ENCODE measurements around the gene HEXIM2. TPM values are rescaled to one million over a fixed set of nuclear protein-coding genes. Genes with fewer than 3 reads are reported as not detected.

HEXIM2 gene
- total RNA-seq, 1 experiment from 2014 or later: 5.1 TPM

DNA sequence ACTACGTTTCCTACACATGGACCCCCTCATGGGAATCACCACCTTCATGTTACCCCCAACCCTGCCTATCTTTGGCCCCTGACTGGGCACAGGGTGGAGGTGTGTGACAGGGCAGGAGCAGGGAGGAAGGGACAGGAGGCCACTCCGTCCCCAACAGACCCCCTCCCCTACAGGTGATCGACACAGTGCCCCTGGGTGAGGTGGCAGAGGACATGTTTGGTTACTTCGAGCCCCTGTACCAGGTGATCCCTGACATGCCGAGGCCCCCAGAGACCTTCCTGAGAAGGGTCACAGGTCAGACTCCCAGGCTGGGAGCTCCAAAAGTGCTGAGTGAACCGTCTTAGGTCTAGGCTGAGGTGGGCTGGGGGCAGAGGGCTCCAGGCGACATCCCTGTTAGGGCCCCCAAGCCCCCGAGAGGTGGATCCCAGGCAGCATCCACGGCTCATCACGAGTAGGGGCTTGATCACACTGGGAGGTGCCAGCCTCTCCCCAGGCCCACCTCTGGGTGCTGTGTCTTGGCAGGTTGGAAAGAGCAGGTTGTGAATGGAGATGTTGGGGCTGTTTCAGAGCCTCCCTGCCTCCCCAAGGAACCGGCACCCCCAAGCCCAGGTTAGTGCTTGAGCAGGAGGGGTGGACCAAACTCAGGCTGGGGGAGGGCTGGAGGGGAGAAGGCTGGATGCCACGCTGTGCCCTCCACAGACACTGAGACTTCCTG is 24.7 kb upstream of the HEXIM2 start:
- Mint-ChIP-seq H3K36me3 (ENCODE audit: insufficient read depth, unreplicated experiment) (peaks cover 4% of the 10 kb centered on the region), H3K27me3 (ENCODE audit: insufficient read depth, unreplicated experiment) (no peaks in the 10 kb centered on the region), H3K4me3 (ENCODE audit: unreplicated experiment) (peak overlapping the region; percentile 79), H3K27ac (ENCODE audit: low read depth, unreplicated experiment) (no peak overlapping the region), H3K9me3 (ENCODE audit: unreplicated experiment) (no peaks in the 10 kb centered on the region), H3K4me1 (ENCODE audit: insufficient read depth, unreplicated experiment) (peaks cover 5% of the 10 kb centered on the region)
- intact Hi-C loops (cut with micrococcal nuclease): loop anchor here (5.0 kb wide), 1 partner anchor 715 kb away; no protein-coding TSS in a partner anchor
- TF ChIP-seq, protein P1, sequence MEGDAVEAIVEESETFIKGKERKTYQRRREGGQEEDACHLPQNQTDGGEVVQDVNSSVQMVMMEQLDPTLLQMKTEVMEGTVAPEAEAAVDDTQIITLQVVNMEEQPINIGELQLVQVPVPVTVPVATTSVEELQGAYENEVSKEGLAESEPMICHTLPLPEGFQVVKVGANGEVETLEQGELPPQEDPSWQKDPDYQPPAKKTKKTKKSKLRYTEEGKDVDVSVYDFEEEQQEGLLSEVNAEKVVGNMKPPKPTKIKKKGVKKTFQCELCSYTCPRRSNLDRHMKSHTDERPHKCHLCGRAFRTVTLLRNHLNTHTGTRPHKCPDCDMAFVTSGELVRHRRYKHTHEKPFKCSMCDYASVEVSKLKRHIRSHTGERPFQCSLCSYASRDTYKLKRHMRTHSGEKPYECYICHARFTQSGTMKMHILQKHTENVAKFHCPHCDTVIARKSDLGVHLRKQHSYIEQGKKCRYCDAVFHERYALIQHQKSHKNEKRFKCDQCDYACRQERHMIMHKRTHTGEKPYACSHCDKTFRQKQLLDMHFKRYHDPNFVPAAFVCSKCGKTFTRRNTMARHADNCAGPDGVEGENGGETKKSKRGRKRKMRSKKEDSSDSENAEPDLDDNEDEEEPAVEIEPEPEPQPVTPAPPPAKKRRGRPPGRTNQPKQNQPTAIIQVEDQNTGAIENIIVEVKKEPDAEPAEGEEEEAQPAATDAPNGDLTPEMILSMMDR (IDR thresholded peaks at IDR 0.05; ENCODE audit: unreplicated experiment): no peak
- DNase-seq (ENCODE audit: unreplicated experiment): no peak
- CTCF ChIA-PET: interaction anchor here (0.8 to 4.9 kb wide), 10 partner anchors 14 to 252 kb away, joined by 3 to 88 read pairs (median 18); partner anchors contain the start of genes FMNL1 and HEXIM1
- BruUV-seq (replicated peaks): no TSS peak
- POLR2A ChIA-PET: interaction anchor here (0.6 to 4.8 kb wide), 3 partner anchors 13 to 28 kb away, joined by 4 to 115 read pairs (median 27); partner anchors contain the start of genes HEXIM1 and HEXIM2

DNA sequence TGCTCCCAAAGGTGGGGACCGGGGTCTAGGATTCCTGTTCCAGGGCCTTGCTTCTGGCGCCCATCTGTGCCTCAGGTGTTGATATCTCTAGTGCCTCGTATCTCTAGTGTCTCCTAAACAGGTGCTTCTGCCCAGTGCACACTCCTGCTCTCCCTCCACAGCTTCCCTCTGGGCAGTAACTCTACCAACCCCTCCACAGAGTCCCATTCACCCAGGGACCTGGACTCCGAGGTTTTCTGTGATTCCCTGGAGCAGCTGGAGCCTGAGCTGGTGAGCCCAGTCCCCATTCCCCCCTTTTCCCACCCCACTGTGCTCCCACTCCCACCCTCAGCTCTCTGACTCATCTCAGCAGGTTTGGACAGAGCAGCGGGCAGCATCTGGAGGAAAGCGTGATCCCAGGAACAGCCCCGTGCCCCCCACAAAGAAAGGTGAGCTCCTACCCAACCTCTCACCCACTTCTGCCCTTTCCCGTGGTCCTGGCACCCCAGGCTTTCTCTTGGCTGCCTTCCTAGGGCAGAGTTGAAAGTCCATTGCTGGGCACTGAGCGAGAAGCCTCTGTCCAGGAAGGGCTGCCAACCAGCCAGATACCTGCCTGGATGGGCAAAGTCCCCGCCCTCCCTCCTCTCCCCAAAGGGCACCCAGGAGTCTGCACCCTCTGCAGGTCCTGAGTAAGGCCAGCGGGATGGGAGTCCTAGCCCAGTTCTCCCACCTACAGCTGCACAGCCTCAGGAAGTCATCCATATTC is 23.9 kb upstream of the HEXIM2 start:
- no peaks in the 10 kb centered on the region for H3K9me3 Mint-ChIP-seq (ENCODE audit: unreplicated experiment)
- peaks cover 4% of the 10 kb centered on the region for H3K36me3 Mint-ChIP-seq (ENCODE audit: insufficient read depth, unreplicated experiment)
- intact Hi-C loops (cut with micrococcal nuclease): loop anchor here (5.0 kb wide), 1 partner anchor 715 kb away; no protein-coding TSS in a partner anchor
- ChIA-PET POLR2A (interaction anchor here (0.6 to 4.0 kb wide), 2 partner anchors 23 to 27 kb away, joined by 4 to 27 read pairs; partner anchors contain the start of gene HEXIM2), CTCF (interaction anchor here (0.5 to 3.9 kb wide), 5 partner anchors 13 to 259 kb away, joined by 3 to 88 read pairs (median 4); partner anchors contain the start of gene HEXIM1)
- H3K27me3 Mint-ChIP-seq (ENCODE audit: insufficient read depth, unreplicated experiment): no peaks in the 10 kb centered on the region
- H3K4me1 Mint-ChIP-seq (ENCODE audit: insufficient read depth, unreplicated experiment): peaks cover 5% of the 10 kb centered on the region
- BruUV-seq (replicated peaks): no TSS peak
- DNase-seq (ENCODE audit: unreplicated experiment): no peak
- H3K4me3 Mint-ChIP-seq (ENCODE audit: unreplicated experiment): no peak overlapping the region
- TF ChIP-seq, protein P1 (IDR thresholded peaks at IDR 0.05; ENCODE audit: unreplicated experiment): no peak
- H3K27ac Mint-ChIP-seq (ENCODE audit: low read depth, unreplicated experiment): no peak overlapping the region

DNA sequence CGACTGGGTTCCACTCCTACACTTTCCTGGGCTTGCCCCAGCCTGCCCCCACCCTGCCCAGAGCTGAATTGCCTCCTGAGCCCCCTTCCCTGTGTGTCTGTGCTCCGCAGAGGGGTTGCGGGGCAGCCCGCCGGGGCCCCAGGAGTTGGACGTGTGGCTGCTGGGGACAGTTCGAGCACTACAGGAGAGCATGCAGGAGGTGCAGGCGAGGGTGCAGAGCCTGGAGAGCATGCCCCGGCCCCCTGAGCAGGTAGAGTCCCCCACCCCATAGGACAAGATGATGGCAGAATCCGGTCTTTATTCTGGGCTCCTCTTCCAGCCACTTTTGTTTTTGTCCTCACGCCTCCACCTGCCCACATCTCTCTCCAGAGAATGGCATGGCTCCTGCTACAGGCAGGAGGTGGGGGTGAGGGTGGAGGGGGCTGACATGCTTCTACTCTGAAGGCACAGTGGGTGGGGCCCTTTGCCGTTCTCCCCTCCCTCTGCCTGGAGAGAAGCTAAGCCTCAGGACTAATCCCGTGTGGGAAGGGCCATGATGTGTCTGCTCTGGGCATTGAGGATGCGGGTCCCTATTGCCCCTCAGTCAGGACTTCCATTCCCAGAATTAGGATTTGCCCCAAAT is 22.7 kb upstream of the HEXIM2 start:
- DNase-seq (ENCODE audit: unreplicated experiment): no peak
- TF ChIP-seq, protein P1 (IDR thresholded peaks at IDR 0.05; ENCODE audit: unreplicated experiment): no peak
- intact Hi-C loops (cut with micrococcal nuclease): loop anchor here (5.0 kb wide), 1 partner anchor 713 kb away; no protein-coding TSS in a partner anchor
- Mint-ChIP-seq H3K4me3 (ENCODE audit: unreplicated experiment) (no peak overlapping the region), H3K36me3 (ENCODE audit: insufficient read depth, unreplicated experiment) (peaks cover 4% of the 10 kb centered on the region), H3K9me3 (ENCODE audit: unreplicated experiment) (no peaks in the 10 kb centered on the region), H3K27me3 (ENCODE audit: insufficient read depth, unreplicated experiment) (no peaks in the 10 kb centered on the region), H3K27ac (ENCODE audit: low read depth, unreplicated experiment) (no peak overlapping the region), H3K4me1 (ENCODE audit: insufficient read depth, unreplicated experiment) (peaks cover 5% of the 10 kb centered on the region)
- ChIA-PET POLR2A (interaction anchor here (0.7 to 1.4 kb wide), 5 partner anchors 8 to 37 kb away, joined by 3 to 15 read pairs (median 3); partner anchors contain the start of genes HEXIM1 and HEXIM2), CTCF (interaction anchor here (0.8 to 2.4 kb wide), 5 partner anchors 10 to 97 kb away, joined by 3 to 19 read pairs (median 5); no protein-coding TSS in a partner anchor)
- BruUV-seq (replicated peaks): no TSS peak

Data from MCF 10A (cell line).